Measurements from ENCODE around the gene EYA2. TPM values are rescaled to one million over a fixed set of nuclear protein-coding genes. Genes with fewer than 3 reads are reported as not detected.
"Not testable (repeated sequence)": the region's sequence is repeated elsewhere in the genome, so short reads cannot be mapped to it uniquely, and the experiment has no call there.

The EYA2 gene
- total RNA-seq, 2 donors from 2014 or later = 30.0 to 31.0 TPM

DNA sequence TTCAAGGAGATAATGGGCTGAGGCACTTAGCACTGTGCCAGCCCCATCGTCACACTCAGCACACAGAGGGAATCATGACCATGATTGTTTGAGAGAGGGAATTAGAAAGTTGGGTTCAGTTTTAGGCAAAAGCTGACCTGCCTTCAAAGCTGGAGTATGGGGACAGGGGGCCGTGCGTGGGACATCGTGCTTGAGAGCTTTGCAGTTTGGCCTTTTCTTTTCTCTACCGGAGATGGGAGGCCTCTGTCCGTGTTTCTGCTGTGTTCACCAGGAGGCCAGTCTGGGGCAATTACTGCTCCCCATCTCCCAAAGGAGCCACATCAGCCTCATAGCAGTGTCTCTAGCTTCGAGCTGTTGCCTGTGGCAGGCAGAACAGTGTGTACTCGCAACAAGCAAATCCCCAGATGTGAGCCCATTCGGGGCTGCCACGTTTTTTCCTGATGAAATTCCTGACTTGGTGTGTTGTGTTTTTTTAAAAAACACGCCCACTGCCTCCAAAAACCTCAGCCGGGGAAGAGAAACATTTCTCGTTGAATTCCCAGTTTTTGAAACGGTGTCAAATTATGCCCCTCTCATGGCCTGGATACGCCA is 20.2 kb downstream of the EYA2 start:
- H3K9me3 ChIP-seq = no peaks in the 10 kb centered on the region
- 68% methylated on average over 15 of the region's 15 CpGs for WGBS
- no peak overlapping the region for H3K27ac ChIP-seq
- no peak overlapping the region for H3K4me3 ChIP-seq
- intact Hi-C loops (cut with DNase I) = no loop called here
- no peaks in the 10 kb centered on the region for H3K36me3 ChIP-seq
- TF ChIP-seq POLR2A (IDR thresholded peaks at IDR 0.05) (no peak), POLR2AphosphoS5 (IDR thresholded peaks at IDR 0.05) (no peak)
- TF ChIP-seq, protein P1, sequence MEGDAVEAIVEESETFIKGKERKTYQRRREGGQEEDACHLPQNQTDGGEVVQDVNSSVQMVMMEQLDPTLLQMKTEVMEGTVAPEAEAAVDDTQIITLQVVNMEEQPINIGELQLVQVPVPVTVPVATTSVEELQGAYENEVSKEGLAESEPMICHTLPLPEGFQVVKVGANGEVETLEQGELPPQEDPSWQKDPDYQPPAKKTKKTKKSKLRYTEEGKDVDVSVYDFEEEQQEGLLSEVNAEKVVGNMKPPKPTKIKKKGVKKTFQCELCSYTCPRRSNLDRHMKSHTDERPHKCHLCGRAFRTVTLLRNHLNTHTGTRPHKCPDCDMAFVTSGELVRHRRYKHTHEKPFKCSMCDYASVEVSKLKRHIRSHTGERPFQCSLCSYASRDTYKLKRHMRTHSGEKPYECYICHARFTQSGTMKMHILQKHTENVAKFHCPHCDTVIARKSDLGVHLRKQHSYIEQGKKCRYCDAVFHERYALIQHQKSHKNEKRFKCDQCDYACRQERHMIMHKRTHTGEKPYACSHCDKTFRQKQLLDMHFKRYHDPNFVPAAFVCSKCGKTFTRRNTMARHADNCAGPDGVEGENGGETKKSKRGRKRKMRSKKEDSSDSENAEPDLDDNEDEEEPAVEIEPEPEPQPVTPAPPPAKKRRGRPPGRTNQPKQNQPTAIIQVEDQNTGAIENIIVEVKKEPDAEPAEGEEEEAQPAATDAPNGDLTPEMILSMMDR (IDR thresholded peaks at IDR 0.05) = no peak
- no peak for DNase-seq (ENCODE audit: low spot score)
- no peaks in the 10 kb centered on the region for H3K27me3 ChIP-seq (replicated peaks; ENCODE audit: insufficient read depth)
- no peaks in the 10 kb centered on the region for H3K4me1 ChIP-seq (replicated peaks)

DNA sequence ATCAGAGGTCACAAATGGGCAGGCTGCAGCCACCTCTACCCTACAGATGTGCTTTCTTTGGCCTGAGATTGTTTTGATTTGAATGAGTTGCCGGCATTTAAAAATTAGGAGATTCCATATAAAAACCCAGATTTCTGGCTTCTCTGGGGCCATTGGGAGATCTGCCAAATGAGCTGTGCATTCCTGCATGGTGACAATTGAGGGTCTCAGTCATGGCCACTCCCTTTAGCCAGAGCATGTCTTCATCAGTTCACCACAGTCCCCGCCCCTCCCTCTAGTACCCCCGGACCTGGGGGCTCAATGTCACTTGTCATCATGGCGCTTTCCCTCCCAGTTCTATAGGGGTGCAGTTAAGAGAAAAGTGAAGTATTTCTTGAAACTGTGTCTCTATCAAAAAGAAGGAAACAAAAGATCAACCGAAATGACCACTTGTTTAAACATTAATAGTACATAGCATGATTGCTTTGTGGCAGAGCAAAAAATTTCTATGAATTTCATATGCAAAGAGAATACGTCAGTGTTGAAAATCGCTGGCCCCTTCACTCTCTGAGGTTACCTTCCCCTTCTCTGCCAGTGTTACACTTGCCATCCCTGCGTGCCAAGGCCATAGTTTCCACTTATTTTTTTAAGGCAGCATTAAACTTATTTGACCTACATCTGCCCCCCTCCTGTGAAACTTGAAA is 21.1 kb downstream of the EYA2 start:
- no peaks in the 10 kb centered on the region for H3K4me1 ChIP-seq (replicated peaks)
- no peak overlapping the region for H3K27ac ChIP-seq
- no peaks in the 10 kb centered on the region for H3K27me3 ChIP-seq (replicated peaks; ENCODE audit: insufficient read depth)
- WGBS = 61% methylated on average over 8 of the region's 8 CpGs
- no peak for DNase-seq (ENCODE audit: low spot score)
- no peaks in the 10 kb centered on the region for H3K9me3 ChIP-seq
- H3K36me3 ChIP-seq = no peaks in the 10 kb centered on the region
- intact Hi-C loops (cut with DNase I) = no loop called here
- no peak for TF ChIP-seq POLR2AphosphoS5 (IDR thresholded peaks at IDR 0.05)
- no peak overlapping the region for H3K4me3 ChIP-seq

DNA sequence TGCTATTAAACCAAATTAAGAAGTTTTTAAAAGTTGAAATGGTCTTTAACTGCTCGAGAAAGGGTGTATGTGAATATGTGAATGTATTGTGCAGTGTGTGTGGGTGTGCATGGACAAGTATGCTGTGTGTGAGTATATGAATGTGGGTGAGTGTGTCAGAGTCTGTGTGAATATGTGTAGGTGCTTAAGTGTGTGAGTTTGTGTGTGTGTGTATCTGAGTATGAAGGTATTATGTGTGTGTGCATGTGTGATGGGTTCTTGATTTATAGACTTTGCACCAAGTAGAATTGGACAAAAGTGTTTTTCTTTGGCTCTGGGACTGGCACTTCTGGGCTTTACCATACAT is 21.6 kb downstream of the EYA2 start:
- H3K27me3 ChIP-seq (replicated peaks; ENCODE audit: insufficient read depth) = no peaks in the 10 kb centered on the region
- H3K4me1 ChIP-seq (replicated peaks) = no peaks in the 10 kb centered on the region
- no peak for DNase-seq (ENCODE audit: low spot score)
- intact Hi-C loops (cut with DNase I) = no loop called here
- no peak overlapping the region for H3K4me3 ChIP-seq
- no peaks in the 10 kb centered on the region for H3K36me3 ChIP-seq
- no peak overlapping the region for H3K27ac ChIP-seq
- WGBS = 27% methylated on average over 1 of the region's 1 CpG
- no peak for TF ChIP-seq POLR2AphosphoS5 (IDR thresholded peaks at IDR 0.05)
- TF ChIP-seq POLR2A (IDR thresholded peaks at IDR 0.05) = no peak
- TF ChIP-seq, protein P1 (IDR thresholded peaks at IDR 0.05) = no peak
- no peaks in the 10 kb centered on the region for H3K9me3 ChIP-seq

DNA sequence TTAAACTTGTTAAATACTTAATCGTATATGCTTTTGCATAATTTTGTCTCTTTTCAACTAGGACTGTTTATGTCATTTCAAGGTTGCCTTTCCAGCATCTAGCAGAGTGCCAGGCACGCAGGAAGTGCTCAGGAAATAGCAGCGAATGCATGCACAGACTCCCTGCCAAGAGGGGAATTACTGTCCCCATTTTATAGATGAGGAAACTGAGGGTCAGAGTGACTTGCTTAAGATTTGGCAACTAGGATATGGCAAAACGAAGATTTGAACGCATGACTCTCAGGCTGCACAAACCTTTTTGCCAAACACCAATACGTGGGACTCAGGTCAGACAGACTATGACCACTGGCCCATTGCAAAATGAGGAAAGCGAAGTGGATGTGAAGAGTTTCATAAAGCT is 22.5 kb downstream of the EYA2 start:
- Histone ChIP-seq H3K36me3 (no peaks in the 10 kb centered on the region), H3K4me1 (replicated peaks) (peaks cover 1% of the 10 kb centered on the region), H3K27me3 (replicated peaks; ENCODE audit: insufficient read depth) (no peaks in the 10 kb centered on the region), H3K9me3 (no peaks in the 10 kb centered on the region), H3K27ac (no peak overlapping the region), H3K4me3 (no peak overlapping the region)
- TF ChIP-seq POLR2AphosphoS5 (IDR thresholded peaks at IDR 0.05) (no peak), POLR2A (IDR thresholded peaks at IDR 0.05) (no peak)
- TF ChIP-seq, protein P1 (IDR thresholded peaks at IDR 0.05) = no peak
- 92% methylated on average over 7 of the region's 7 CpGs for WGBS
- intact Hi-C loops (cut with DNase I) = no loop called here
- DNase-seq (ENCODE audit: low spot score) = no peak

DNA sequence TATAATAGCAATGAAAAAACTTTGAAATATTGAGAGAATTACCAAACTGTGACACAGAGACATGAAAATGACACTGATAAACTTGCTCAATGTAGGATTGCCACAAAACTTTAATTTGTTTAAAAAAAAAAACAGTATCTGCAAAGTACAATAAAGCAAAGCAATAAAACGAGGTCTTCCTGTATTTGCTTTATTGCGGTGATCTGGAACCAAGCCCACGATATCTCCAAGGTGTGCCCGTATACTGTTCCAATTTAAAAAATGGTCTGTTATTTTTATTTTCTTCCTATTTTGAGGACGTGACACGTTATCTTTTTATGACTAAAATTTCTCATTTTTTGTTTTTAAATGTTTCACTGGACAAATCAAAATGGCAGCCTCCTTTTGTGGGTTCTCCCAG is 25.5 kb downstream of the EYA2 start:
- WGBS = 39% methylated on average over 6 of the region's 6 CpGs
- Histone ChIP-seq H3K27me3 (replicated peaks; ENCODE audit: insufficient read depth) (no peaks in the 10 kb centered on the region), H3K4me1 (replicated peaks) (peaks cover 3% of the 10 kb centered on the region), H3K36me3 (no peaks in the 10 kb centered on the region), H3K4me3 (no peak overlapping the region), H3K9me3 (no peaks in the 10 kb centered on the region), H3K27ac (no peak overlapping the region)
- intact Hi-C loops (cut with DNase I) = no loop called here
- no peak for DNase-seq (ENCODE audit: low spot score)
- peak; percentile 44 for TF ChIP-seq POLR2AphosphoS5 (IDR thresholded peaks at IDR 0.05)
- TF ChIP-seq, protein P1 (IDR thresholded peaks at IDR 0.05) = no peak

DNA sequence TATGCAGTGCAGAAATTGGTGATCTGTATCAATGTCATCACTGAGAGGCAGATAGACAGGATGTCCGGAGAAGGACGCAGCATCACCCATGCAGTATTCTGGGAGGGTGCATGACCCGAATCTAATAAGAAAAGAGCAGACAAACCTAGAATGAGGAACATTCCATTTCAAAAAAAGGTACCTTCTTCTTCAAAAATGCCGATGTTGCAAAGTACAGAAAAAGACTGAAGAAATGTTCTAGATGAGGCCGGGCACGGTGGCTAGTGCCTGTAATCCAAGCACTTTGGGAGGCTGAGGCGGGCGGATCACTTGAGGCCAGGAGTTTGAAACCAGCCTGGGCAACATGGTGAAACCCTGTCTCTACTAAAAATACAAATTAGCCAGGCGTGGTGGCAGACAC is 28.2 kb downstream of the EYA2 start:
- H3K4me3 ChIP-seq; H3K27me3 ChIP-seq (replicated peaks; ENCODE audit: insufficient read depth): not testable (repeated sequence)
- 86% methylated on average over 9 of the region's 9 CpGs for WGBS

More for the DNA sequence above, 28.2 kb downstream of the EYA2 start:
- H3K36me3 ChIP-seq; intact Hi-C loops (cut with DNase I); DNase-seq (ENCODE audit: low spot score); H3K4me1 ChIP-seq (replicated peaks); H3K27ac ChIP-seq; H3K9me3 ChIP-seq: not testable (repeated sequence)

Data from prostate gland (tissue), 2 donors.